WTC11 (cell line): Measurements from ENCODE around the gene TEX12. TPM values are rescaled to one million over a fixed set of nuclear protein-coding genes. Genes with fewer than 3 reads are reported as not detected.

ENCODE experiments used
- ATAC-seq: fragments of 200-7000 bp; cut with Tn5 transposase; 2 replicates; pipeline ENCODE4 v1.10.0; 2021; ENCODE audit warnings: mild to moderate bottlenecking, moderate library complexity
- CTCF ChIA-PET: fragments of 300-600 bp; sonication (Branson Sonifier 250); formaldehyde crosslinking; loops from one replicate; lab custom pipeline; 2021; ENCODE audit warnings: antibody characterized with exemption; lab: Charles Lee
- POLR2A ChIA-PET: fragments of 350-600 bp; sonication (Branson Sonifier 250); formaldehyde crosslinking; loops from one replicate; lab custom pipeline; 2021; ENCODE audit warnings: antibody characterized with exemption; lab: Charles Lee
- DNase-seq: peaks from one replicate; pipeline ENCODE4 v3.0.0; 2021; ENCODE audit warnings: low spot score
- H3K27ac Mint-ChIP-seq: 2 replicates; pipeline ENCODE4 v1.8.0; 2021; ENCODE audit warnings: mixed read lengths
- H3K27me3 Mint-ChIP-seq: 2 replicates; pipeline ENCODE4 v1.8.0; 2021; ENCODE audit warnings: low read depth, mild to moderate bottlenecking, moderate library complexity, mixed read lengths
- H3K36me3 Mint-ChIP-seq: 2 replicates; pipeline ENCODE4 v1.8.0; 2021; ENCODE audit warnings: mixed read lengths
- H3K4me1 Mint-ChIP-seq: 2 replicates; pipeline ENCODE4 v1.8.0; 2022; ENCODE audit warnings: mixed read lengths
- H3K4me3 Mint-ChIP-seq: 2 replicates; pipeline ENCODE4 v1.8.0; 2021; ENCODE audit warnings: mild to moderate bottlenecking, moderate library complexity, mixed read lengths
- H3K9me3 Mint-ChIP-seq: 2 replicates; pipeline ENCODE4 v1.8.0; 2021; ENCODE audit warnings: mixed read lengths
- EMX1 ChIP-seq: fragments of 250-450 bp; sonication (Bioruptor Pico); IDR thresholded peaks from 2 replicates; pipeline ENCODE4 v1.8.0; 2021; ENCODE audit warnings: mild to moderate bottlenecking
- ESRRA ChIP-seq: sonication (generic); formaldehyde crosslinking; IDR thresholded peaks from 2 replicates; pipeline ENCODE4 v1.8.1; 2022; ENCODE audit warnings: mild to moderate bottlenecking, missing genetic modification reagents, borderline replicate concordance
- ETV6 ChIP-seq: sonication (generic); formaldehyde crosslinking; IDR thresholded peaks from 2 replicates; pipeline ENCODE4 v1.8.1; 2022; ENCODE audit warnings: mild to moderate bottlenecking, missing genetic modification reagents
- FOXK1 ChIP-seq: sonication (generic); formaldehyde crosslinking; IDR thresholded peaks from 2 replicates; pipeline ENCODE4 v1.8.0; 2022; ENCODE audit warnings: mild to moderate bottlenecking, moderate library complexity, missing genetic modification reagents
- GRHL2 ChIP-seq: fragments of 250-450 bp; sonication (Bioruptor Pico); IDR thresholded peaks from 2 replicates; pipeline ENCODE4 v1.8.0; 2022; ENCODE audit warnings: mild to moderate bottlenecking, moderate library complexity; ENCODE audit not compliant: insufficient replicate concordance, severe bottlenecking
- NFE2L1 ChIP-seq: sonication (generic); formaldehyde crosslinking; IDR thresholded peaks from 2 replicates; pipeline ENCODE4 v1.8.1; 2023; ENCODE audit warnings: missing genetic modification reagents
- NFYB ChIP-seq: sonication (generic); formaldehyde crosslinking; conservative IDR thresholded peaks from 2 replicates; pipeline ENCODE4 v1.8.0; 2022; ENCODE audit warnings: low read depth, missing genetic modification reagents
- NR2C2 ChIP-seq: sonication (generic); formaldehyde crosslinking; IDR thresholded peaks from 2 replicates; pipeline ENCODE4 v1.8.0; 2022; ENCODE audit warnings: mild to moderate bottlenecking, missing genetic modification reagents
- OVOL2 ChIP-seq: fragments of 250-450 bp; sonication (Bioruptor Pico); IDR thresholded peaks from 2 replicates; pipeline ENCODE4 v1.9.0; 2021; ENCODE audit warnings: mild to moderate bottlenecking, borderline replicate concordance
- ZBTB21 ChIP-seq: sonication (generic); formaldehyde crosslinking; IDR thresholded peaks from 2 replicates; pipeline ENCODE4 v1.8.1; 2023; ENCODE audit warnings: mild to moderate bottlenecking, missing genetic modification reagents, borderline replicate concordance
- ZNF263 ChIP-seq: sonication (generic); formaldehyde crosslinking; IDR thresholded peaks from 2 replicates; pipeline ENCODE4 v1.8.1; 2022; ENCODE audit warnings: low read depth, mild to moderate bottlenecking, moderate library complexity, missing genetic modification reagents
- total RNA-seq: library from RNA; stranded (reverse); gene quantifications from 3 replicates; pipeline ENCODE4 v1.2.3, GENCODE V29; 2021
- TF ChIP-seq, protein P1 (sequence below): sonication (generic); formaldehyde crosslinking; IDR thresholded peaks from 2 replicates; pipeline ENCODE4 v1.8.1; 2022; ENCODE audit warnings: low read depth, missing genetic modification reagents, borderline replicate concordance
- TF ChIP-seq, protein P2 (sequence below): sonication (generic); formaldehyde crosslinking; IDR thresholded peaks from 2 replicates; pipeline ENCODE4 v1.8.1; 2022; ENCODE audit warnings: low read depth, mild to moderate bottlenecking, moderate library complexity, missing genetic modification reagents, borderline replicate concordance
- TF ChIP-seq, protein P3 (sequence below): sonication (generic); formaldehyde crosslinking; IDR thresholded peaks from 2 replicates; pipeline ENCODE4 v1.8.0; 2023; ENCODE audit warnings: mild to moderate bottlenecking, missing genetic modification reagents
- TF ChIP-seq, protein P4 (sequence below): sonication (generic); formaldehyde crosslinking; IDR thresholded peaks from 2 replicates; pipeline ENCODE4 v1.8.1; 2022; ENCODE audit warnings: mild to moderate bottlenecking, missing genetic modification reagents, moderate library complexity, borderline replicate concordance
- TF ChIP-seq, protein P5 (sequence below): fragments of 250-450 bp; sonication (Bioruptor Pico); conservative IDR thresholded peaks from 2 replicates; pipeline ENCODE4 v1.9.0; 2021; ENCODE audit warnings: mild to moderate bottlenecking
- TF ChIP-seq, protein P6 (sequence below): sonication (generic); formaldehyde crosslinking; IDR thresholded peaks from 2 replicates; pipeline ENCODE4 v1.8.1; 2023; ENCODE audit warnings: mild to moderate bottlenecking, missing genetic modification reagents, moderate library complexity
- TF ChIP-seq, protein P7 (sequence below): sonication (generic); formaldehyde crosslinking; IDR thresholded peaks from 2 replicates; pipeline ENCODE4 v1.8.1; 2023; ENCODE audit warnings: mild to moderate bottlenecking, missing genetic modification reagents, borderline replicate concordance
- TF ChIP-seq, protein P8 (sequence below): fragments of 250-450 bp; sonication (Bioruptor Pico); IDR thresholded peaks from 2 replicates; pipeline ENCODE4 v1.8.0; 2021; ENCODE audit warnings: mild to moderate bottlenecking
- TF ChIP-seq, protein P9 (sequence below): fragments of 250-450 bp; sonication (Bioruptor Pico); IDR thresholded peaks from 2 replicates; pipeline ENCODE4 v1.9.0; 2021; ENCODE audit warnings: moderate library complexity, mild to moderate bottlenecking, inconsistent platforms, borderline replicate concordance

TEX12 gene
- total RNA-seq, 1 experiment from 2014 or later: not detected

DNA sequence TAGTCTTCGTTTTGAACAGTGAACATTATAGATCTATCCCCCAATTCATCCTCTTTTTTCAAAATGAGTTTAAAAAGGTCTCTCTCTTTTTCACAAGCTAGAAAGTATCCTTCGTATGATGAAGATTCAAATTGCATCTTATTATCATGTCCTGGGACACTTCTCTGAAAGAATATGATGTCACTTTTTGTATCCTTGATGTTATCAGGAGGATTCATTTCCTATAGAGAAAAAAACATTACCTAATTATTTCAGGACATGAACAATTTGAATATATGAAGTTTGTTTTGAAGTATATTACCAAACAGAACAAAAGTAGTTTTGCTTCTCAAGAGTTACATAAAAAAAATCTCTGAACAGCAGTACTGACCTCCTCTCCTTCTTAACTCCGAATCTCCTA is 23.6 kb upstream of the TEX12 start (continued):
- no peak for TF ChIP-seq ESRRA
- TF ChIP-seq, protein P1, sequence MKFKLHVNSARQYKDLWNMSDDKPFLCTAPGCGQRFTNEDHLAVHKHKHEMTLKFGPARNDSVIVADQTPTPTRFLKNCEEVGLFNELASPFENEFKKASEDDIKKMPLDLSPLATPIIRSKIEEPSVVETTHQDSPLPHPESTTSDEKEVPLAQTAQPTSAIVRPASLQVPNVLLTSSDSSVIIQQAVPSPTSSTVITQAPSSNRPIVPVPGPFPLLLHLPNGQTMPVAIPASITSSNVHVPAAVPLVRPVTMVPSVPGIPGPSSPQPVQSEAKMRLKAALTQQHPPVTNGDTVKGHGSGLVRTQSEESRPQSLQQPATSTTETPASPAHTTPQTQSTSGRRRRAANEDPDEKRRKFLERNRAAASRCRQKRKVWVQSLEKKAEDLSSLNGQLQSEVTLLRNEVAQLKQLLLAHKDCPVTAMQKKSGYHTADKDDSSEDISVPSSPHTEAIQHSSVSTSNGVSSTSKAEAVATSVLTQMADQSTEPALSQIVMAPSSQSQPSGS (CRISPR knock-in tag): no peak
- TF ChIP-seq, protein P2, sequence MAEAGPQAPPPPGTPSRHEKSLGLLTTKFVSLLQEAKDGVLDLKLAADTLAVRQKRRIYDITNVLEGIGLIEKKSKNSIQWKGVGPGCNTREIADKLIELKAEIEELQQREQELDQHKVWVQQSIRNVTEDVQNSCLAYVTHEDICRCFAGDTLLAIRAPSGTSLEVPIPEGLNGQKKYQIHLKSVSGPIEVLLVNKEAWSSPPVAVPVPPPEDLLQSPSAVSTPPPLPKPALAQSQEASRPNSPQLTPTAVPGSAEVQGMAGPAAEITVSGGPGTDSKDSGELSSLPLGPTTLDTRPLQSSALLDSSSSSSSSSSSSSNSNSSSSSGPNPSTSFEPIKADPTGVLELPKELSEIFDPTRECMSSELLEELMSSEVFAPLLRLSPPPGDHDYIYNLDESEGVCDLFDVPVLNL (CRISPR knock-in tag): no peak
- TF ChIP-seq EMX1 (CRISPR knock-in tag): no peak
- TF ChIP-seq FOXK1 (CRISPR knock-in tag): no peak
- TF ChIP-seq NFYB (CRISPR knock-in tag): no peak

DNA sequence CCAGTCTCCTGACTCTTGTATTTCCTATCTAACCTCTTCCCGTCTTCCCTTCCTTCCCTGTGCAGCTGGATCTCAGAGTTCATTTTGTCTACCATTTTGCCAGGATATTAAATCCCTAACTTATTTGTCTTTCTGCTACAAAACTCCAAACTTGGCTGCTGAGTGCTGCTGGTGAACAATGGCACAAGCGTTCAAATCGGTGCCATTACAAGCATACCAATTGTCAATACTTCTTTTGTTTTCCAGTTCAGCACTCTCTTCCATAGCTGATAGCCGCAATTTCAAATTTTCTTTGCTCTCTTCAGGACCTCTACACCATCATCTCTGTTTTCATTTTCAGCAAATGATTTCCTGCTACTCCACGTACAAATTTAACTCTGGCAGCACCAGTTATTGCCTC is 16.7 kb upstream of the TEX12 start:
- no peaks in the 10 kb centered on the region for H3K27me3 Mint-ChIP-seq
- CTCF ChIA-PET: interaction anchor here (1.3 kb wide), 1 partner anchor 25 kb away, joined by 4 read pairs; the partner anchor contains the start of gene BCO2
- no peak for DNase-seq
- POLR2A ChIA-PET: no interaction called here
- H3K4me1 Mint-ChIP-seq: no peaks in the 10 kb centered on the region
- H3K9me3 Mint-ChIP-seq: no peaks in the 10 kb centered on the region
- no peaks in the 10 kb centered on the region for H3K36me3 Mint-ChIP-seq
- H3K4me3 Mint-ChIP-seq: no peak overlapping the region
- H3K27ac Mint-ChIP-seq: no peak overlapping the region
- ATAC-seq: no peak
- TF ChIP-seq OVOL2 (no peak), FOXK1 (CRISPR knock-in tag) (no peak), GRHL2 (no peak), NFYB (CRISPR knock-in tag) (no peak), ZBTB21 (CRISPR knock-in tag) (no peak), ZNF263 (CRISPR knock-in tag) (no peak), NFE2L1 (no peak), NR2C2 (CRISPR knock-in tag) (no peak), ETV6 (CRISPR knock-in tag) (no peak)
- TF ChIP-seq, protein P3, sequence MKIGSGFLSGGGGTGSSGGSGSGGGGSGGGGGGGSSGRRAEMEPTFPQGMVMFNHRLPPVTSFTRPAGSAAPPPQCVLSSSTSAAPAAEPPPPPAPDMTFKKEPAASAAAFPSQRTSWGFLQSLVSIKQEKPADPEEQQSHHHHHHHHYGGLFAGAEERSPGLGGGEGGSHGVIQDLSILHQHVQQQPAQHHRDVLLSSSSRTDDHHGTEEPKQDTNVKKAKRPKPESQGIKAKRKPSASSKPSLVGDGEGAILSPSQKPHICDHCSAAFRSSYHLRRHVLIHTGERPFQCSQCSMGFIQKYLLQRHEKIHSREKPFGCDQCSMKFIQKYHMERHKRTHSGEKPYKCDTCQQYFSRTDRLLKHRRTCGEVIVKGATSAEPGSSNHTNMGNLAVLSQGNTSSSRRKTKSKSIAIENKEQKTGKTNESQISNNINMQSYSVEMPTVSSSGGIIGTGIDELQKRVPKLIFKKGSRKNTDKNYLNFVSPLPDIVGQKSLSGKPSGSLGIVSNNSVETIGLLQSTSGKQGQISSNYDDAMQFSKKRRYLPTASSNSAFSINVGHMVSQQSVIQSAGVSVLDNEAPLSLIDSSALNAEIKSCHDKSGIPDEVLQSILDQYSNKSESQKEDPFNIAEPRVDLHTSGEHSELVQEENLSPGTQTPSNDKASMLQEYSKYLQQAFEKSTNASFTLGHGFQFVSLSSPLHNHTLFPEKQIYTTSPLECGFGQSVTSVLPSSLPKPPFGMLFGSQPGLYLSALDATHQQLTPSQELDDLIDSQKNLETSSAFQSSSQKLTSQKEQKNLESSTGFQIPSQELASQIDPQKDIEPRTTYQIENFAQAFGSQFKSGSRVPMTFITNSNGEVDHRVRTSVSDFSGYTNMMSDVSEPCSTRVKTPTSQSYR (CRISPR knock-in tag): no peak
- TF ChIP-seq, protein P4, sequence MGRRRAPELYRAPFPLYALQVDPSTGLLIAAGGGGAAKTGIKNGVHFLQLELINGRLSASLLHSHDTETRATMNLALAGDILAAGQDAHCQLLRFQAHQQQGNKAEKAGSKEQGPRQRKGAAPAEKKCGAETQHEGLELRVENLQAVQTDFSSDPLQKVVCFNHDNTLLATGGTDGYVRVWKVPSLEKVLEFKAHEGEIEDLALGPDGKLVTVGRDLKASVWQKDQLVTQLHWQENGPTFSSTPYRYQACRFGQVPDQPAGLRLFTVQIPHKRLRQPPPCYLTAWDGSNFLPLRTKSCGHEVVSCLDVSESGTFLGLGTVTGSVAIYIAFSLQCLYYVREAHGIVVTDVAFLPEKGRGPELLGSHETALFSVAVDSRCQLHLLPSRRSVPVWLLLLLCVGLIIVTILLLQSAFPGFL: no peak
- TF ChIP-seq, protein P5, sequence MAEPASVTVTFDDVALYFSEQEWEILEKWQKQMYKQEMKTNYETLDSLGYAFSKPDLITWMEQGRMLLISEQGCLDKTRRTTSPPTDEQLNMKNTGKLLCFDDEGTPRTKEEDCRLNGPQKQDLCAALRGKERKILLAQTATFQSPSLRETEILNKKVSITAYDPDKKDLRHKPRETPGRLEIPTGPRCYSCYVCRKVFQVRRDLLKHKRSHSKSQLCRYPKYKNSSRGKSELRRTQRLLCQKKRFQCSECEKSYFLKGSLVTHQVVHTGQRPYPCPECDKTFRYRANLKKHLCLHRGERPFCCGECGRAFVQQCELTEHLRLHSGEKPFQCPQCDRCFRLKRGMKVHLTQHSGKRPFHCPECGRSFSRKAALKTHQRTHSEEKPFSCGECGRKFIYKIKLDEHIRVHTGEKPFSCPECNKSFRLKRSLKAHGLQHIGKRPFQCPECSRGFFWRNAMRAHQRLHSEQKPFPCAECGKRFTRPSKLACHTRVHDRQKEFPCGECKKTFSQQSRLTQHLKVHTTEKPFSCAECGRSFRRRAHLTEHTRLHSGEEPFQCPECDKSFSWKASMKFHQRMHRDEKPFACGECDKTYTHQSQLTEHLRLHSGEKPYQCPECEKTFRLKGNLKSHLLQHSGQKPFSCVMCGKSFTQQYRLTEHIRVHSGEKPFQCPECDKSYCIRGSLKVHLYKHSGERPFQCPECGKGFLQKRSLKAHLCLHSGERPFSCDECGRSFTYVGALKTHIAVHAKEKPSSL (CRISPR knock-in tag): no peak
- TF ChIP-seq, protein P6, sequence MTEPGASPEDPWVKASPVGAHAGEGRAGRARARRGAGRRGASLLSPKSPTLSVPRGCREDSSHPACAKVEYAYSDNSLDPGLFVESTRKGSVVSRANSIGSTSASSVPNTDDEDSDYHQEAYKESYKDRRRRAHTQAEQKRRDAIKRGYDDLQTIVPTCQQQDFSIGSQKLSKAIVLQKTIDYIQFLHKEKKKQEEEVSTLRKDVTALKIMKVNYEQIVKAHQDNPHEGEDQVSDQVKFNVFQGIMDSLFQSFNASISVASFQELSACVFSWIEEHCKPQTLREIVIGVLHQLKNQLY (CRISPR knock-in tag): no peak
- TF ChIP-seq, protein P7, sequence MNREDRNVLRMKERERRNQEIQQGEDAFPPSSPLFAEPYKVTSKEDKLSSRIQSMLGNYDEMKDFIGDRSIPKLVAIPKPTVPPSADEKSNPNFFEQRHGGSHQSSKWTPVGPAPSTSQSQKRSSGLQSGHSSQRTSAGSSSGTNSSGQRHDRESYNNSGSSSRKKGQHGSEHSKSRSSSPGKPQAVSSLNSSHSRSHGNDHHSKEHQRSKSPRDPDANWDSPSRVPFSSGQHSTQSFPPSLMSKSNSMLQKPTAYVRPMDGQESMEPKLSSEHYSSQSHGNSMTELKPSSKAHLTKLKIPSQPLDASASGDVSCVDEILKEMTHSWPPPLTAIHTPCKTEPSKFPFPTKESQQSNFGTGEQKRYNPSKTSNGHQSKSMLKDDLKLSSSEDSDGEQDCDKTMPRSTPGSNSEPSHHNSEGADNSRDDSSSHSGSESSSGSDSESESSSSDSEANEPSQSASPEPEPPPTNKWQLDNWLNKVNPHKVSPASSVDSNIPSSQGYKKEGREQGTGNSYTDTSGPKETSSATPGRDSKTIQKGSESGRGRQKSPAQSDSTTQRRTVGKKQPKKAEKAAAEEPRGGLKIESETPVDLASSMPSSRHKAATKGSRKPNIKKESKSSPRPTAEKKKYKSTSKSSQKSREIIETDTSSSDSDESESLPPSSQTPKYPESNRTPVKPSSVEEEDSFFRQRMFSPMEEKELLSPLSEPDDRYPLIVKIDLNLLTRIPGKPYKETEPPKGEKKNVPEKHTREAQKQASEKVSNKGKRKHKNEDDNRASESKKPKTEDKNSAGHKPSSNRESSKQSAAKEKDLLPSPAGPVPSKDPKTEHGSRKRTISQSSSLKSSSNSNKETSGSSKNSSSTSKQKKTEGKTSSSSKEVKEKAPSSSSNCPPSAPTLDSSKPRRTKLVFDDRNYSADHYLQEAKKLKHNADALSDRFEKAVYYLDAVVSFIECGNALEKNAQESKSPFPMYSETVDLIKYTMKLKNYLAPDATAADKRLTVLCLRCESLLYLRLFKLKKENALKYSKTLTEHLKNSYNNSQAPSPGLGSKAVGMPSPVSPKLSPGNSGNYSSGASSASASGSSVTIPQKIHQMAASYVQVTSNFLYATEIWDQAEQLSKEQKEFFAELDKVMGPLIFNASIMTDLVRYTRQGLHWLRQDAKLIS (CRISPR knock-in tag): no peak
- TF ChIP-seq, protein P8, sequence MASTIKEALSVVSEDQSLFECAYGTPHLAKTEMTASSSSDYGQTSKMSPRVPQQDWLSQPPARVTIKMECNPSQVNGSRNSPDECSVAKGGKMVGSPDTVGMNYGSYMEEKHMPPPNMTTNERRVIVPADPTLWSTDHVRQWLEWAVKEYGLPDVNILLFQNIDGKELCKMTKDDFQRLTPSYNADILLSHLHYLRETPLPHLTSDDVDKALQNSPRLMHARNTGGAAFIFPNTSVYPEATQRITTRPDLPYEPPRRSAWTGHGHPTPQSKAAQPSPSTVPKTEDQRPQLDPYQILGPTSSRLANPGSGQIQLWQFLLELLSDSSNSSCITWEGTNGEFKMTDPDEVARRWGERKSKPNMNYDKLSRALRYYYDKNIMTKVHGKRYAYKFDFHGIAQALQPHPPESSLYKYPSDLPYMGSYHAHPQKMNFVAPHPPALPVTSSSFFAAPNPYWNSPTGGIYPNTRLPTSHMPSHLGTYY (CRISPR knock-in tag): no peak
- TF ChIP-seq, protein P9, sequence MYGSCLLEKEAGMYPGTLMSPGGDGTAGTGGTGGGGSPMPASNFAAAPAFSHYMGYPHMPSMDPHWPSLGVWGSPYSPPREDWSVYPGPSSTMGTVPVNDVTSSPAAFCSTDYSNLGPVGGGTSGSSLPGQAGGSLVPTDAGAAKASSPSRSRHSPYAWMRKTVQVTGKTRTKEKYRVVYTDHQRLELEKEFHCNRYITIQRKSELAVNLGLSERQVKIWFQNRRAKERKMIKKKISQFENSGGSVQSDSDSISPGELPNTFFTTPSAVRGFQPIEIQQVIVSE (CRISPR knock-in tag): no peak
